HS-5 (cell line): ENCODE data around the gene TSHZ3.

Experiments
- DNase-seq: peaks from one replicate; pipeline ENCODE4 v3.0.0-alpha.2; 2012; ENCODE audit warnings: low read depth

Gene TSHZ3

DNA sequence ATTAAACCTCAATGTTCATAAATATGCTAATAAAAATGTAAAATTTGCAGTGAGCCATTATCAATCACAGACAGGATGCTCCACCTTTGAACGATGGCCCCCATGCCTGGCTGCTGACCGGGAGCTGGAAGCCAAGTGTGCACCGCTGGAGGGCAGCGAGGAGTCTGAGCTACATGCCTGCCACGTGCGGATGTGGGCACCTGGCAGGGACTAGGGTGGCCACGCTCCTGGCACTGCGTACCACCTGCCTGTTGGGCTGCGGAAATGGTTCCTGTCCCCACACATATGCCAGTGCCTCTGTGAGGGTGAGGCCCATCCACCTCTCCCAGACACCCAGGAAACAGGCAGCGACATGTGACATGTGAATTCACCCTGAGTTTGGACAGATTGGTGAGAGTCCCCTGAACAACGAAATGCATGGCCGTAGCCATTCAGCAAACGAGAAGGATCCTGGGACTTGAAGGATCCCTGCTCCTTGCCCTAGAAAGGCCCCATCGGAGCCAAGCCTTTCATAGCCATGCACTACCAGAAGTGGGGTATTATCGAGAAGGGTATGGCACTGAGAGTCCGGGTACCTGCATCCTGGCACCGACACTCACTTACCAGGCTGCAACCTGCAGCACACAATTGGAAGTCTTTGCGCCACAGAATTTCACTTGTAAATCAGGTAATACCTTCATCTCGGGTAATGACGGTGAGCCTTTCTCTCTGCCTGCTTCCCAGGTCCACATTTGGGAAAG, 35.8 kb downstream of the TSHZ3 start:
- no peak for DNase-seq

DNA sequence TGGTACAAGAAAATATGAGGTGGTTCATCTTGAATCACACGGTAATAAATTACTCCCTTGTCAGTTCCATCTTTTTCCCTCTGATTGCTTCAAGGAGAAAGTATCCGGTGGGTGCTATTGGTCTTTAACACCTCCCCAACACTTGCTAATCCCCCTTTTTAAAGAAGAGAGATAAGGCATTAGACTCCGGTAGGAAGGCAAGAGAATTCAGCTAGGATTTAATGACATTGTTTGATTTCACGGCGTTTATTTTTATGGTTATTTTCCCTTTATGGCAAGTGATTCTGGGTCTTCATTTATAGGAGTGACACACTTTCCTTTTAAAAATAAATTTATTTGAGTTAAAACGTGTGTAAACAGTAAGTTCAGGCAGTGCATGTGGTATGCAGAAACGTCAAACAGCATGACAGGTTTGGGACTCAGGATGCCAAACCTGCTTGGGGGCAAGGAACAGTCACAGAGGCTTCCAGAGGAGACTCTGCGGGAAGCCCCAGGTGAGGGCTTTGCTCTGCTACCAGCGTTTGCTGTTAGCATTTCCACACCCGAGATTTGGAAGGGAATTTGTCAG, 36.5 kb downstream of the TSHZ3 start:
- no peak for DNase-seq

DNA sequence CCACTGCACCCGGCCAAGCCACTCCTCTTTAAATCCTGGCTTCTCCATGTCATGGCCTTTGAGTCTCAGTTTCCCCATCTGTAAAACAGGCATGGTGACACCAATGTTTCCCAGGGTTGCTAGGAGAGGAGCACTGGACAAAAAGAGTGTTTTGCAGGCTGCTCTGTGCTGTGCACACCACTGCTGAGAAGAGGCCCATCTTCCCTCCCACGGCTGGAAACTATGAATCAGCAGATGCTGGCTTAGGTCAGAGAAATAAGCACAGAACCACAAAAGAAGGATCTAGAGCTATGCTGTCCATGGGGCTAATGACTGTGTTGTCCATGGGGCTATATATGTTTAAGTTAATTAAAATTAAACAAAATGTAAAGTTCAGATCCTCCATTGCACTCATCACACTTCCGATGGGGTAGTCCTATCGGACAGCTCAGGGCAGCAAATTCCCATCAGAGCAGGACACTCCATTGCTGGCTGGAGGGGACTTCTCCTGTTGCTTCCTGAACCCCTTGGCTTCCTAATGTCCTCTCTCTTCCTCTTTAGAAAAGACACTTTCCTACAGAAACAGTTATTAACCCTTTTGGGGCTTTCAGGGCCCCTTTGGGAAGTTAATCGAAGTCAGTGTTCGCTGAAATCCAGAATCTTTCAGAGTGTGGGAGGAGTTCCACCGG, 37.1 kb downstream of the TSHZ3 start:
- peak; percentile 15 for DNase-seq

DNA sequence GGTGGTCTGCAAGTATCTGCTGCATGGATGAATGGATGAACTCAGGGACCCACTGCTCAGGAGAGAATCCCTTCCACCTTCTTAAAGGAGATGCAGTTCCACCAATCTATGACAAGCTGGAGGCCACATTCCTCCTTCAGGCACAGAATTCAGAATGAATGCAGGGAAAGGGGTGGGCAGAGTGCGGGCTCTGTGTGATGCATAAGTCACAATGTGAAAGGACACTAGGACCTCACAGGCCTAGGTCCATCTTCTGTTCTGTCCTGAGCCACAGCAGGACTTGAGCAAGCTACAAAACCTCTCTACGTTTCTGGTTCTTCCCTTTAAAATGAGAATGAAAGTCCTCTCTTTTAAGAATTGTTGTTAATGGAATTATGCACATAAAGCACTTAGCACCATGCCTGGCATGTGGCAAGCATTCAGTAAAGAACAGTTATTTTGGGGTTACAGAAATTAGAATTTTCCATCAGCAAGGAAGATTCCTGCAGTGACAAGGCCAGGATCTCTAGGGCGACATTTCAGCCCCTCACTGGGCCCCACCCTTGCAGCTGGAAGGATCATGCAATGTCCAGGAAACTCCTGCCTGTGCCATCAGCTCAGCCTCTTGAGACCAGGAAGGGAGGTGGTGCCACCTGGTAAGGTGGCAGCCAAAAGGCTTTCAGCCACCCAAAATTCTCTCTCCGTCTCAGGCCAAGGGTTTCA, 38.7 kb downstream of the TSHZ3 start:
- DNase-seq: no peak

DNA sequence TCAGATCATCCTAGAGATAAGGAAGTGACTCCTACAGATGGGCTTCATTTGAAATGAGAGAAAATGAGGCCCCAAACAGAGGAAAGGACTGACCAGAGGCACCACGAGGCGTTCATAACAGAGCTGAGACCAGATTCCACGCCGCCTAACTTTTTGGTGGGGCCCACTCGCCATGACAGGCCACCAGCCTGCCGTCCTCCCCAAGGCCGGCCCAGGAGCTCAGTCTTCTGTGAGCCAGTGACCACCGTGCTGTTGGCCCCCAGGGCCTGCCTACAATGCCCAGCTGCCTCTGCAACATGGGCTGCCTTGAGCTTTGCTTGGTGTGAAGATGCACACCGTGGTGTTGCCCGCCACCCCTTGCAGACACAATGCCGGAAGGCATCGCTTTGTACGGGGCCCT, 40.5 kb downstream of the TSHZ3 start:
- no peak for DNase-seq

DNA sequence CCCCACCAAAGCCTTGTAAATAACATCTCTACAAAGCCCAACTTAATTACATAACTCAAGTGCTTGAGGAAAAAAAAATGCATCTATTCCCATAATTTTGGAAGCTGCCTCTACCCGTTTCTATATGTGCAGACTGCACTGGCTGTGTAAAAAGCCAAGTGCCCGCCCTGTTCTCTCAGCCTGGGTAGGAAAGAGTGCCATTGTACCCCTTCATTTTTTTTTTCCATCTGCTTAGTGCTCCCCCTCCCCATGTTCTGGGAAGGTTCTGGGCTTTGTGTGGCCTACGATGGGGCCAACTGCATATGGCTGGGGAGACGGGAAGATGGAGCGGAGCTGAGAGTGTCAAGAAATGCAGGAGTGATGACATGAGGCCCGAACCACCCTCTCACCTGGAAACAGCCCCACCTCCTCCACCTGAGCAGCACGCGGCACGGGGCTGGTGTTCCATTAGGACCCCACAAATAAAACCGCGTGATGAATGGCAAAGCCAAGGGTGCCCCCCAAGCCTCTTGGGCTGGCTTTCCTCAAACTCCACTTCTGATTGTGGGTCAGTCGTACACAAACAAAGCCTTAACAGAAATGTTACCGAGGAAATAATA, 42.1 kb downstream of the TSHZ3 start:
- DNase-seq: no peak

DNA sequence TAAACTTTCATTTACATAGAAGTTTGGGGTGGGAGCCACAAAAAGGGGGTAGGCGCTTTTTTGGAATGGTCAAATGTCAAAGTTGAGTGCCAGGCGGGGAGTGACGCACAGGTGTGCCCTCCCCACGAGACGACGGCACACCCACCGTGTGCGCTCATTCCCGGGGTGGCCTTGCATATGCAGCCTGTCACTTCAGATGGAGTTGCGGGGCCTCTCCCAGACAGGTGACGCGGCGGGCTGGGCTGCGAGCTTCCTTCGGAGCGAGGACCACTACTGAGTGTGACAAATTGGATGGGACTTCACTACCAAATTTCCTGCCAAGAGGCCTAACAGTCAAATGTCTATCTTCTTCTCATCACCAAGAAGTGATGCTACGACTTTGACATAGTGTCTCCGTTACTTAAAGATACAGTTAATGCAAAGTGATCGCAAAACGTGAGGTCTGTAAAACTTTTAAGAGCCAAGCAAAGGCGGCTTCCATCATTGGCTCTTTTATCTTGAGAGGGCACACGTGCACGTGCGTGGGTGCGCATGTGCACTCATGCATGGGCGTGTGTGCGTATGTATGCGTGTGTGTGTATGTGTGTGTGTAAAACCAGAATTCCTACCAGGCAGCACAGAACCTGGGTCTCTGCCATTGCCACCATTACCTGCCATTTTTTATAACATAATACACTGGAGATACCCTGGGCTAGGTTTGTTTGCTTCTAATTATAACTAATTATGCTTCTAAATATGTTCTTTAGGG, 43.1 kb downstream of the TSHZ3 start:
- no peak for DNase-seq

DNA sequence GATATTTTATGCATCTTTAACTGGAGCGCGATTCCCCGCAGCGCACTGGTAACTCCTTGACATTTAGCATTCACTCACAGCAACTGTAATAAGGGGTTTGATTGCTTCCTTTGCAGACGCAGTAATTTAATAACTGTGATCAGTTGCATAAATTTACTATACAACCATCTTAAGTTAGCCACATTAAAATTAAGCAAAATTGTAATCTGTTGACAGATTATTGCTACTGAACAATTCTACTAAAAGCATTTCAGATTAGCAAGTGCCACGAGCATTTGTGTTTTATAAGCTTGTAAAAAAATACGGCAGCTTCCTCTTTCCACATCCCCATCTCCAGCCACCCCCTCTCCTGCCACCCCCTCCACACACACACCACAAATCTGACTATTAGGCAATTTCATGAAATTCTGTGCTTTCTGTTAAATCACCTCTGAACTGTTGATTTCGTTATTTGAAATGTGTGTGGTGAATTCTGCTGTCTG, 44.4 kb downstream of the TSHZ3 start:
- no peak for DNase-seq

DNA sequence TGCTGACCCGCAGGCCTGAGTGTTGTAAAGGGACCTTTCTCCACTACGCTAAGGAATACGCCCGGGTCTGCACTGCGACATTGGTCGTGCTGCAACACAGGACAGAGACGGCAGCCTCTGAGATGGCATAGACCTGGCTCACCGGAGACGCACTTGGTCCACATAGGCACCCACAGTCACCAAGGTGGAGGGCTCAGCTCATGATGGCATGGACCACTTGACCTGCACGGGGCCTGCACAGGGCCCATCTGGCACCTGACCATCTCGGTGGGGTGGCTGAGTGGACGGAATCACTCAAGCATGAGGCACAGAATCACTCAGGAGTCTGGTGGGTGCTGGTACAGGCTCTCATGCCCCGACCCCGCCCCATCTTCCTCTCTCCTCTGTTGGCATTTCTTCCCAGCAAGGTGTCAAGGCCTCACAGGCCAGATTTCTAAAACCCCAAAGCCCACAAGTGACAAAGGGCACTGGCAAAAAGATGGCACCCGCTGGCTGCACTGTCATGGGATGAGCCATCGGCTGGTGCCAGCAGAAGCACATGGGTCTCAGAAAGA, 45.9 kb downstream of the TSHZ3 start:
- DNase-seq: no peak

DNA sequence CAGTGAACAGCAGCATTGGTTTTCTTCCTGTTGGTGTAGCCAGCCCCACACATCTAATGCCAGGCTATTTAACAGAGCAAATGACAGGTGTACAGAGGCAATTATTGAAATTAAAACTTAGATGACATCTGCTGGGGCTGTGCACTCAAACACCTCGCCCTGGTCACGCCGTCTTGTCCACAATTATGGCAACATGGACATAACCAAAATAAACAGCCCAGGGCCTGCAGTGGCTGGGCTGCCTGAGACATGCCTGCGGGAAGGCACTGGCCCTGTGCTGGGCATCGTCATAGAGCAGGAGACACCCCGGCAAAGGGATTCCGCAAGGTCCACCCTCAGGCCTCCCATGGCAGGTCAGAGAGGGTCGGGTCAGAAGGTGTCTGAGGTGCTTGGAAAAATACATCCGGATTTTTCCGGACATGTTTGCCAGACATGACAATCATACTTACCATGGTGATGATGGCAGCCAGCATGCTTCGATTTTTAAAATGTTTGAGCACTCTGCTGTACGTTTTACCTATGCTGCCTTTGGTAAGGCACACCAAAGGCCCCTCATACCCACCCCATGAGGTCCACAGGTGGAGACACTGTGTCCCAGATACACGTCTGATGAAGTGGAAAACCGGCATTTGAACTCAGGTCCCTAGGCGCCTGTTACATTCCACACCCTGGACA, 47.8 kb downstream of the TSHZ3 start:
- DNase-seq: no peak

DNA sequence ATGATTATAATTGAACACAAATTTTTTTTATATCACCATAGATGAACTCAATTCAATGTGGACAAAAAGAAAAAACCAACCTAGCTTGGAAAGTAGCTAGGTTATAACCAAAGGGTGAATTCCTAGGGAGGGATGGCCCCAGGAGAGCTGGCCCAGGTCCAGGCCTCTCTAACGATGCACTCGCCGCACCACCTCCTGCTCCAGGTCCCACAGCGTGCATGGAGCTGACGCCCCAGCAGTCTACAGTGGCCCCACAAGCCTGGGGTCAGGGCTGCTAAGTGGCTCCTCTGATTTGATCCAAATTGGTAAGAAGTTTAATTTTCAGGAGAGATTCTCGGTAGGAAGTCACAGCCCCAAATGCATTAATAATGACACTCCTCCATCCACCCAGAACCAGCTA, 48.8 kb downstream of the TSHZ3 start:
- DNase-seq: no peak

DNA sequence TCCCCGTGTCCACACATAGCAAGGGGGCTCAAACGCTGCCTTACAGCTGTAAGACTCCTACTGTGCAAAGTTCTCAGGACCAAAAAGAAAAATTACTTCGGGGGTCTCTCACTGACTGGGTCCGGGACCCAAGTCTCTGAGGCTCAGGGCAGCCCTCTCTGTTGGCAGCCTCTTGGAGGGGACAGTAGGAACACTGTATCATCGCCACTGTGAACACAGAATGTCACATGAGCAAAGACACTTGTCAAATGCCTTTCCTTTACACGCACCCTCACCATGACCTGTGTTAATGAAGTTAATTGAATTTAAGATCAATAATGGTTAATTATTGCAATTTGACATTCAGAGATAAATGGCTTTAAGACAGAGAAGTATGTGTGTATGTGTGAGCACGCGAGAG, 49.6 kb downstream of the TSHZ3 start:
- no peak for DNase-seq

DNA sequence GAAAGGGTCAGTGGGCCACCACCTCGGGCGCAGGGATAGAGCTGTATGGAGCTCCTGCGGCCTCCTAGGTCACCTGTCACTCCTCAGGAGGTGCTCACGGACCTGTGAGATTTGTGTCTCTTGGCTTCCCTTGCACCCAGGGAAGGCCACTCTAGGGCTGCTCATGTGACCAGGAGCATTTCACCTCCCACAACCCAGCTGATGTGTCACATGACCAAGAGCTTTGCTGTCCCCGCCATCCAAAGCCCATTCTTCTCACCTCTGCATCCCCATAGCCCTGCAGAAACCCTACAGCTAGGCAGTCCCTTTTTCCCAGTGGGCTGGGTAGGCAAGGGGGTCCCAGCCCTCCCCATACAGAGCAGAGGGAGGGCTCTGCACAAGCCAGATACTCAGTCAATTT, 51.2 kb downstream of the TSHZ3 start:
- DNase-seq: no peak

DNA sequence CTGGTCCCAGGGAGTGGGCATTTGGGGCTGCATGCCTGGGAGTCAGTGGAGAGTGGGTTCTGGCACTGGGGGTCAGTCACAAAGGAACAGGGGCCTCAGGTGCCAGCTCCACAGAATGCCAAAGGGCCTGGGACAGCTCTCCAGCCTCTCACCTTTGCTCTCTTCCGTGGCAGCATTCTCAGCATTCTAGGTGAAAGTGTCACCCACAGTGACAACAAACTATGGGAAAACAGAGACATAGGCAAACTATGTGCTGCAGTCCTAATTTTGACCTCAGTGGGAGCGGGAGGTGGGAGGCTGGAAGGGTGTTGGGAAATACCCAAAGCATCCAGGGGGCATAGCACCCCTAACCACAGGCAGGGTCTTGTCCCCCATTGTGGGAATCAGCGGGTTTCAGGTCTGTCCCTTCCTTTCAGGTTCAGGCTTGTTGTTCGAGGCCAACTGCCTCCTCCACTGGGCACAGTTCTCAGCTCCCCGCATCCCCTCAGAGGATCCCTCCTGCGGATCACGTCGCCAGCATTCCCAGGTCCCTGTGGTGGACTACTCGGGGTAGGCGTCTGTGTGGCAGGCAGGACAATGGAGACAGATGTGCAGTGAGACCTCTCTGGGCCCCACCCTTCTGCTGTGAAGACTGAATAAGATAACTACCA, 52.4 kb downstream of the TSHZ3 start:
- DNase-seq: no peak

DNA sequence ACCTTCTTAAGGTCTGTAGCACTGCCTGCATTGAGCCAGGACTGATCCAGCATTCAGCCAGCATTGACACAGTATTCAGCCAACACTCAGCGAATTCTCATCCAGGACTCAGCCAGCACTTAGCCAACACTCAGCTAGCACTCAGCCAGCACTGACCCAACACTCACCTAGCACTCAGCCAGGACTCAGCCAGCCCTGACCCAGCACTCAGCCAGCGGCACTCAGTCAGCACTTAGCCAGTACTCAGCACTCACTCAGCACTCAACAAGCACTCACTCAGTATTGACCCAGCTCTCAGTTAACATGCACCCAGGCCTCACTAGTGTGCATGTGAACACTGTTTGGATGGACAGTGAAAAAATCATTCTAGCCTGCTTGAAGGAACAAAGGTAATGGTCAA, 55.0 kb downstream of the TSHZ3 start:
- DNase-seq: no peak

DNA sequence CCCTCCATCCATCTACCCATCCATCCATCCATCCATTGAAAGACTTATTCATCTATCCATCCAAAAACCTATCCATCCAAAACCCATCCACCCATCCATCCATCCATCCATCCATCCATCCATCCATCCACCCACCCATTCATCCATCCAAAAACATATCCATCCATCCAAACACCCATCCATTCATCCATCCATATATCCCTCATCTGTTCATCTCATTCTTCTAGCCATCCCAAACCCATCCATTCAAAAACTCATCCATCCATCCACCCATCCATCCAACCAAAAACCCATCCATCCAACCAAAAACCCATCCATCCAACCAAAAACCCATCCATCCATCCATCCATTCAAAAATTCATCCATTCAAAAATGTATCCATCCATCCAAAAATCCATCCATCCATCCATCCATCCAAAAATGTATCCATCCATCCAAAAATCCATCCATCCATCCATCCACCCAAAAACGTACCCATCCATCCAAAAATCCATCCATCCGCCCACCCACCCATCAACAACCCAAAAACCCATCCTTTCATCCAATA, 56.5 kb downstream of the TSHZ3 start:
- DNase-seq: no peak

DNA sequence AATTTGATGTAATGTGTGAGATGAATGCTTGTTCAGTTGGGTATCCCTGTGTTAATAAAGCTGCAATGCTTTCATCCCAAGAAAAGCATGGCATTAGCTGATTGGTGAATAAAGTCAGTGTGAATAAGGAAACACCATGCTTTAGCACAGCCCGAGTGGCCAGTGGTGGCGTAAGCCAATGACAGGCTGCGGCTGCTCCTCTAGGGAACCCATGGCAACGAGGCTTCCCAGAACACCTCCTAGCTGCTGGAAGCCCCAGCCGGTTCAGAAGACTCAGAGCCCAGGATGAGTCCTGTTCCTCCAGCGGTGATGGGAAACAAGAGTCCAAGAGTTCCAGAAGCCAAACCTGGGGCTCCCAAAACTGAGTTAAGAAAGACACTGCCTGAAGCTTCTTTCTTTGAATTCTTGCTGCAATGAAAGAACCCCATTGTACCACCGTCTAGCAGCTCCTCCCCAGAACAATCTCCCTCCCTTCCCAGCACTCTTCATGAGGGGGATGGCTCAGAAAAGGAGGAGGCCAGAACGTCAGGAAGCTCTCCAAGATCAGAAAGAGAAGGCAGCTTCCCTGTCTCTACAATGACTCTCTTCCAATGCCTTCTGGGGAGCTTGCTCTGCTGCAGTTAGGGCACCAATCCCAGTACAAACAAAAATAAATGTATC, 58.2 kb downstream of the TSHZ3 start:
- no peak for DNase-seq

DNA sequence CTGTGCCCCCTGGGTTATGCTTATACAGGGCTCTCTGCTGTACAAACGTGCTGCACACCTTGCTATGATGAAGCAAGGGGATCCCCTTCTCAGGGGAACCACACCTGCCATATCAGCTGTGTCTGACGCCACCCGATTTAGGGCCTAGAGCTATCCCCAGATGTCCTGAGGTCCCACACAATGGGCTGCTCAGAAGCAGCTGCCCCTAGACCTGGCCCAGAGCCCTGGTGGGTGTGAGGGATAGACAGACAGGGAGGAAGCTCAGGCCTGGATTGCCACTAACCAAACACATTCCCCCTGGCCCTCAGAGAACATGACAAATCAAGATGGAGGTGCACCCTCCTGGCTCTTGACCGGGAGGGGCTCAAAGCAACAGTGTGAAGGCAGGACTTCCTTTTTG, 59.3 kb downstream of the TSHZ3 start:
- DNase-seq: no peak

DNA sequence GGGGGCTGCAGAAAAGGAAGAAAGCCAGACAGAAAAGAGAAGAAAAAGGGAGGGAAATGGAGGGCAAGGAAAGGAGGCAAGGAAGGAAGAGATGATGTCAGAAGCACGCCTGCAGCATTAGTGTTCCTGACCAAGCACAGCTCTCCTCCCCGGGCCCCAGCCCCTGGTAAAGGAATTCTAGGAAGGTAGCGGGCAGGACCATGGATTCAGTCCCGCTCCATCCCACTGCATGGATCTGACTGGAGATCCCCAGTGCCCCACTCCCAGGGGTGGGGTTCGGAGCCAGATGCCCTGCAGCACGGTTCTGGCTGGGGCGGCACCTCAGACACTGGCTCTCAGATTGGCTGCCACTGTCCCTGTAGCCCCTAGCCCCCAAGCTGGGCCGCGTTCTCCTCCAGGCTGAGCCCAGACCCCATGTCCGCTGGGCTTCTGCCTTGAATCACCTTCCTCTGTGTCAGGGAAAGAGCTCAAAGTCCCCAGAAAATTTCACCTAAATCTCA, 59.8 kb downstream of the TSHZ3 start:
- no peak for DNase-seq
